ENCODE results near the gene BSN.

The BSN gene

DNA sequence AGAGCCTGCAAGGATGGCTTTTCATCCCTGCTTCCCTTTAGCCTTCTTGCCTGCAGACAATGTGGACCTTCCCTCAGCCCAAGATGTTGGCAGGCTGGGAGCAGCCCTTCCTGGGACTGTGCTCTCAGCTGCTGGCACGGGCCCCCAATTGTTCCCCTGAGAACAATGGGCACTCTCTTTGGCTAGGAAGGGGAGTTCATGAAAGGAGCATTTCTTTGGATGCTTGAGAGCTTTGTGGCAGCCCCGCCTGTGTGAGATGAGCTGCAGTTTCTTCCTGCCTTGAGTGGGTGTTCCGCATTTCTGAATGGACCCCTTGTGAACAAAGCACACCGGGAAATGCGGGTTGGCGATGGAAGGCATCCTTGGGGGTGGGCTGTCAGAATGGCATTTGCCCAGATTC, 35.0 kb upstream of the BSN start:
- Histone ChIP-seq H4K20me1 (ENCODE audit: insufficient read depth, low read length) (peaks cover 31% of the 10 kb centered on the region; the same call in 1 of the 2 replicates), H3K9me3 (ENCODE audit: insufficient read depth, low read length) (no peaks in the 10 kb centered on the region), H3K27ac (ENCODE audit: low read length) (no peak overlapping the region), H3K36me3 (replicated peaks; ENCODE audit: low read depth, low read length) (peaks cover 19% of the 10 kb centered on the region), H3K4me1 (ENCODE audit: low read length) (peaks cover 10% of the 10 kb centered on the region), H2AFZ (ENCODE audit: low read depth, low read length) (no peak overlapping the region), H3K79me2 (ENCODE audit: low read length) (no peaks in the 10 kb centered on the region), H3K9ac (ENCODE audit: low read length) (no peak overlapping the region), H3K4me2 (ENCODE audit: low read length) (no peak overlapping the region), H3K27me3 (ENCODE audit: low read depth, low read length) (no peaks in the 10 kb centered on the region), H3K4me3 (ENCODE audit: low read length) (no peak overlapping the region)
- TF ChIP-seq, protein P1, sequence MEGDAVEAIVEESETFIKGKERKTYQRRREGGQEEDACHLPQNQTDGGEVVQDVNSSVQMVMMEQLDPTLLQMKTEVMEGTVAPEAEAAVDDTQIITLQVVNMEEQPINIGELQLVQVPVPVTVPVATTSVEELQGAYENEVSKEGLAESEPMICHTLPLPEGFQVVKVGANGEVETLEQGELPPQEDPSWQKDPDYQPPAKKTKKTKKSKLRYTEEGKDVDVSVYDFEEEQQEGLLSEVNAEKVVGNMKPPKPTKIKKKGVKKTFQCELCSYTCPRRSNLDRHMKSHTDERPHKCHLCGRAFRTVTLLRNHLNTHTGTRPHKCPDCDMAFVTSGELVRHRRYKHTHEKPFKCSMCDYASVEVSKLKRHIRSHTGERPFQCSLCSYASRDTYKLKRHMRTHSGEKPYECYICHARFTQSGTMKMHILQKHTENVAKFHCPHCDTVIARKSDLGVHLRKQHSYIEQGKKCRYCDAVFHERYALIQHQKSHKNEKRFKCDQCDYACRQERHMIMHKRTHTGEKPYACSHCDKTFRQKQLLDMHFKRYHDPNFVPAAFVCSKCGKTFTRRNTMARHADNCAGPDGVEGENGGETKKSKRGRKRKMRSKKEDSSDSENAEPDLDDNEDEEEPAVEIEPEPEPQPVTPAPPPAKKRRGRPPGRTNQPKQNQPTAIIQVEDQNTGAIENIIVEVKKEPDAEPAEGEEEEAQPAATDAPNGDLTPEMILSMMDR (IDR thresholded peaks at IDR 0.05; ENCODE audit: low read depth, low read length) = no peak
- no peak for TF ChIP-seq EZH2phosphoT487 (IDR thresholded peaks at IDR 0.05; ENCODE audit: low read depth)

DNA sequence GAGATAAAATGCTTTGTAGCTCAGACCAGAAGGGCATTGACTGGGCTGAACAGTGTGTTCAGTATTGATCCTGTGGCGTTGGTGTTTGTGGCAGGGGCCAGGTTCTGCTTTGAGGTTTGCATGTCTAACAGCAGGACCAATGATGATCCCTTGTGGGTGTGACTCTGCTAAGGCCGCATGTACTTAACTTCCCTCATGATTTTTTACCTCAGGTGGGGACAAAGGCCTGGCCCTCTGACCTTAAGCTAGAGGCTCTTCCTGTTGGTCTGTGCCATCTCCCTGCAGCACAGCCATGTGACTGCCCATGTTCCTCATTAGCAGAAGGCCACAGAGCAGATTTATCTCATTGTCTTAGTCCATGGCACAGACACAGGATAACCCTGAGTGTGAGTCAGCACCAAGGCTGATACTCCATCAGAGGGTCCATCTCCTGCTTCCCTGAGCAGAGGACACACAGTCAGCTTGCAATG, 34.3 kb upstream of the BSN start:
- Histone ChIP-seq H3K4me3 (ENCODE audit: low read length) (no peak overlapping the region), H3K9ac (ENCODE audit: low read length) (no peak overlapping the region), H4K20me1 (ENCODE audit: insufficient read depth, low read length) (peaks cover 31% of the 10 kb centered on the region; the same call in 1 of the 2 replicates), H3K27me3 (ENCODE audit: low read depth, low read length) (no peaks in the 10 kb centered on the region), H2AFZ (ENCODE audit: low read depth, low read length) (no peak overlapping the region), H3K79me2 (ENCODE audit: low read length) (no peaks in the 10 kb centered on the region), H3K4me2 (ENCODE audit: low read length) (no peak overlapping the region), H3K27ac (ENCODE audit: low read length) (no peak overlapping the region), H3K4me1 (ENCODE audit: low read length) (peaks cover 12% of the 10 kb centered on the region), H3K36me3 (replicated peaks; ENCODE audit: low read depth, low read length) (peaks cover 19% of the 10 kb centered on the region), H3K9me3 (ENCODE audit: insufficient read depth, low read length) (no peaks in the 10 kb centered on the region)
- TF ChIP-seq, protein P1 (IDR thresholded peaks at IDR 0.05; ENCODE audit: low read depth, low read length) = no peak
- no peak for TF ChIP-seq EZH2phosphoT487 (IDR thresholded peaks at IDR 0.05; ENCODE audit: low read depth)

DNA sequence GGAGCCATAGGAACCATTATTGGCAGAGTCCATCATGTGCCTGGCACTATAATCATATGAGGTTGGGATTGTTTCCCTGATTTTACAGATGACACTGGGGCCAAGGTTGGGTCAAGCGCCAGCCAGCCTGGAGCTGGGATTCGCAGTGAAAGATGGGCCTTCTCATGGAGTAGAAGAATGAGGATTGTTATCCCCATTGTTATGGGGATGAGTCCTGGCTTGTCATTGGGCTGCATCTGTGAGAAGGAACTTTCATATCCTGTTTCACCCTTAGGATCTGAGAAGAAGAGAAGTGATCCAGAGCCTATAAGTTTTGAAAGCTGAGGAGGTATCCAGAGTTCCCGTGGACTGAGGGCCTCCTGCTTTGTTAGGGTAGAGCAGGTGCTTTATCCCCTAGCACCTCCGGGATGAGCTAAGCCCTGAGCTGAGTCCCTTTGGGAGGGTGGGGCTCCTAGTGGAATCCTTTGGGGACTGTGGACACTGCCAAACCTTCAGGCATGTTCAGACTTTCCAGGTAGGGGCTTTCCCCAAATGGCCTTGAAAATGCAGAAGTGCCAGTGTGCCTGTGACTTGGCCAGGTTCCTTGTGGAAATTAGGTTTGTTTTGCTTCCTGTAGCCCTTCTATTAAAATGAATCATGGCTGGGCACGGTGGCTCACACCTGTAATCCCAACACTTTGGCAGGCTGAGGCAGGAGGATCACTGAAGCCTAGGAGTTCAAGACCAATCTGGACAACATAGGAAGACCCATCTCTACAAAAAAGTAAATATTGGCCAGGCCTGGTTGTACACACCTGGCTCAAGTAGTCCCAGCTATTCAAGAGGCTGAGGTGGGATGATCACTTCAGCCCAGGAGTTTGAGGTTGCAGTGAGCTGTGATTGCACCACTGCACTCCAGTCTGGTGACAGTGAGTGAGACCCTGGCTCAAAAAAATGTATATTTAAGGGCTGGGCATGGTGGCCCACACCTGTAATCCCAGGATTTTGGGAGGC, 30.2 kb upstream of the BSN start:
- H3K4me1 ChIP-seq (ENCODE audit: low read length) = peaks cover 12% of the 10 kb centered on the region
- no peaks in the 10 kb centered on the region for H3K79me2 ChIP-seq (ENCODE audit: low read length)
- H3K27ac ChIP-seq (ENCODE audit: low read length) = no peak overlapping the region
- no peak overlapping the region for H3K4me3 ChIP-seq (ENCODE audit: low read length)
- TF ChIP-seq, protein P1 (IDR thresholded peaks at IDR 0.05; ENCODE audit: low read depth, low read length) = no peak
- TF ChIP-seq EZH2phosphoT487 (IDR thresholded peaks at IDR 0.05; ENCODE audit: low read depth) = no peak
- H3K36me3 ChIP-seq (replicated peaks; ENCODE audit: low read depth, low read length) = peaks cover 4% of the 10 kb centered on the region
- H3K9ac ChIP-seq (ENCODE audit: low read length) = no peak overlapping the region
- peaks cover 20% of the 10 kb centered on the region; the same call in 1 of the 2 replicates for H4K20me1 ChIP-seq (ENCODE audit: insufficient read depth, low read length)
- no peak overlapping the region; the same call in 1 of the 2 replicates for H3K4me2 ChIP-seq (ENCODE audit: low read length)
- no peak overlapping the region for H2AFZ ChIP-seq (ENCODE audit: low read depth, low read length)
- H3K27me3 ChIP-seq (ENCODE audit: low read depth, low read length) = no peaks in the 10 kb centered on the region
- H3K9me3 ChIP-seq (ENCODE audit: insufficient read depth, low read length) = no peaks in the 10 kb centered on the region

DNA sequence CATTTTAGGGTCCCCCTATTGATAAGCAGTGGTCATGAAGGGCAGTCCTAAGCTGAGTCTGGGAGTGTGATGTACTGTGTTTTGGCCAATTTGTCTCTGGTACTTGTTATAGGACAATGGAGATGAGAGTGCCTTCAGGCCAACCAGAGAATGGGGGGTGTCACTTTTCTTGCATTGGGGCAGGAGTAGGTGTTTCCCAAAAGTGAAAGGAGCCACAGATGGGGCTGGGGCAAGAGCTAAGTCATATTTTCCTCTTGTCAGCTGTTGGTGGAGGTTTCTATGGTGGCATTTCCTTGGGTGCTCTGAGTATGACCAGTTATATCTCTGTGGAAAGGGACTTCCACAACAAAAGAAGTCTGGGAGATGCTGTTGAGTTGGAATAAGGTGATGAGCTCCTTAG, 24.7 kb upstream of the BSN start:
- H3K27me3 ChIP-seq (ENCODE audit: low read depth, low read length) = no peaks in the 10 kb centered on the region
- no peak overlapping the region for H3K9ac ChIP-seq (ENCODE audit: low read length)
- H3K4me1 ChIP-seq (ENCODE audit: low read length) = no peaks in the 10 kb centered on the region
- peaks cover 22% of the 10 kb centered on the region for H3K36me3 ChIP-seq (replicated peaks; ENCODE audit: low read depth, low read length)
- no peaks in the 10 kb centered on the region for H3K9me3 ChIP-seq (ENCODE audit: insufficient read depth, low read length)
- no peak overlapping the region for H3K4me3 ChIP-seq (ENCODE audit: low read length)
- H4K20me1 ChIP-seq (ENCODE audit: insufficient read depth, low read length) = no peaks in the 10 kb centered on the region
- no peaks in the 10 kb centered on the region for H3K79me2 ChIP-seq (ENCODE audit: low read length)
- no peak for TF ChIP-seq EZH2phosphoT487 (IDR thresholded peaks at IDR 0.05; ENCODE audit: low read depth)
- TF ChIP-seq, protein P1 (IDR thresholded peaks at IDR 0.05; ENCODE audit: low read depth, low read length) = no peak
- no peak overlapping the region for H3K27ac ChIP-seq (ENCODE audit: low read length)
- H3K4me2 ChIP-seq (ENCODE audit: low read length) = no peak overlapping the region
- H2AFZ ChIP-seq (ENCODE audit: low read depth, low read length) = no peak overlapping the region

Data from OCI-LY3 (cell line).